Measurements from ENCODE around the gene FMNL1. TPM values are rescaled to one million over a fixed set of nuclear protein-coding genes. Genes with fewer than 3 reads are reported as not detected.

FMNL1 gene
- total RNA-seq, 1 donor from 2014 or later, result 351 TPM

DNA sequence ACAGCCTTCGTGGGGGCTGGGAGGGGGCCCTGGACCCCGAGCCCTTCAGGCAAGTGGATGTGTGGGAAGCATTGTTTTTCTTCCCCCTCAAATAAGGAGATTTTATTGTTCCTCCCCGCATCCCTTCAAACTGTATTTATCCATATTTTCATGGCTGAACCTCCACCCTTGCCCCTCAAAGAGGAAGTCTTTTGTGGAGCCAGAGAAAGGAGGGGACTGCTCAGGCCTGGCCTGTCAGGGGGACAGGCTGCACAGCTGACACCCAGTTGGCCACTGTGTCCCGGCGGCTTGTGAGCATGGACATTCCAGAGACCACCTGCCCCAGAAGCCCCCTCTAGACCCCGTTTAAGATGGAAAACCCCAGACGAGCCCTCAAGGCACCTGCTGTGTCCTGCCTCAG lies 44.1 kb upstream of the FMNL1 start:
- no peak for ATAC-seq (ENCODE audit: low read depth)
- ChIA-PET CTCF (no interaction called here), POLR2A (interaction anchor here (1.4 kb wide), 1 partner anchor 16 kb away, joined by 4 read pairs; the partner anchor contains the start of gene HEXIM2)
- Mint-ChIP-seq H3K27ac (no peak overlapping the region), H3K36me3 (ENCODE audit: low read depth) (no peaks in the 10 kb centered on the region), H3K4me1 (peaks cover 8% of the 10 kb centered on the region), H3K4me3 (no peak overlapping the region), H3K27me3 (no peaks in the 10 kb centered on the region), H3K9me3 (no peaks in the 10 kb centered on the region)
- DNase-seq, result no peak
- intact Hi-C loops (cut with micrococcal nuclease), result no loop called here
- TF ChIP-seq, protein P1, sequence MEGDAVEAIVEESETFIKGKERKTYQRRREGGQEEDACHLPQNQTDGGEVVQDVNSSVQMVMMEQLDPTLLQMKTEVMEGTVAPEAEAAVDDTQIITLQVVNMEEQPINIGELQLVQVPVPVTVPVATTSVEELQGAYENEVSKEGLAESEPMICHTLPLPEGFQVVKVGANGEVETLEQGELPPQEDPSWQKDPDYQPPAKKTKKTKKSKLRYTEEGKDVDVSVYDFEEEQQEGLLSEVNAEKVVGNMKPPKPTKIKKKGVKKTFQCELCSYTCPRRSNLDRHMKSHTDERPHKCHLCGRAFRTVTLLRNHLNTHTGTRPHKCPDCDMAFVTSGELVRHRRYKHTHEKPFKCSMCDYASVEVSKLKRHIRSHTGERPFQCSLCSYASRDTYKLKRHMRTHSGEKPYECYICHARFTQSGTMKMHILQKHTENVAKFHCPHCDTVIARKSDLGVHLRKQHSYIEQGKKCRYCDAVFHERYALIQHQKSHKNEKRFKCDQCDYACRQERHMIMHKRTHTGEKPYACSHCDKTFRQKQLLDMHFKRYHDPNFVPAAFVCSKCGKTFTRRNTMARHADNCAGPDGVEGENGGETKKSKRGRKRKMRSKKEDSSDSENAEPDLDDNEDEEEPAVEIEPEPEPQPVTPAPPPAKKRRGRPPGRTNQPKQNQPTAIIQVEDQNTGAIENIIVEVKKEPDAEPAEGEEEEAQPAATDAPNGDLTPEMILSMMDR (IDR thresholded peaks at IDR 0.05), result no peak

DNA sequence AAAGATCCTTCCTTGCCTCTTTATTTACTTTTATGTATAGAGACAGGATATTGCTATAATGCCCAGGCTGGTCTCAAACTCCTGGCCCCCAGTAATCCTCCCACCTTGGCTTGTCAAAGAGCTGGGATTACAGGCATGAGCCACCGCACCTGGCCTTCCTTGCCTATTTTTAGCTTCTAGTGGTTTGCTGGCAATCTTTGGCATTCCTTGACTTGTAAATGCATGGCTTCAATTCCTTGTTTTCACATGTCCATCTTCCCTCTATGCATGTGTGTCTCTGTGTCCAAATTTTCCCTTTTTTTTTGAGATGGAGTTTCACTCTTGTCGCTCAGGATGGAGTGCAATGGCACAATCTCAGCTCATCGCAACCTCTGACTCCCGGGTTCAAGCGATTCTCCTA lies 37.5 kb upstream of the FMNL1 start:
- no peak overlapping the region for H3K4me3 Mint-ChIP-seq
- H3K36me3 Mint-ChIP-seq (ENCODE audit: low read depth), result no peaks in the 10 kb centered on the region
- no peaks in the 10 kb centered on the region for H3K9me3 Mint-ChIP-seq
- H3K4me1 Mint-ChIP-seq, result no peaks in the 10 kb centered on the region
- ChIA-PET CTCF (interaction anchor here (0.6 to 1.2 kb wide), 2 partner anchors 13 to 33 kb away, joined by 3 to 7 read pairs; no protein-coding TSS in a partner anchor), POLR2A (no interaction called here)
- H3K27me3 Mint-ChIP-seq, result no peaks in the 10 kb centered on the region
- no peak overlapping the region for H3K27ac Mint-ChIP-seq
- intact Hi-C loops (cut with micrococcal nuclease), result no loop called here
- ATAC-seq (ENCODE audit: low read depth) (no peak), DNase-seq (no peak)
- TF ChIP-seq, protein P1 (IDR thresholded peaks at IDR 0.05), result no peak

DNA sequence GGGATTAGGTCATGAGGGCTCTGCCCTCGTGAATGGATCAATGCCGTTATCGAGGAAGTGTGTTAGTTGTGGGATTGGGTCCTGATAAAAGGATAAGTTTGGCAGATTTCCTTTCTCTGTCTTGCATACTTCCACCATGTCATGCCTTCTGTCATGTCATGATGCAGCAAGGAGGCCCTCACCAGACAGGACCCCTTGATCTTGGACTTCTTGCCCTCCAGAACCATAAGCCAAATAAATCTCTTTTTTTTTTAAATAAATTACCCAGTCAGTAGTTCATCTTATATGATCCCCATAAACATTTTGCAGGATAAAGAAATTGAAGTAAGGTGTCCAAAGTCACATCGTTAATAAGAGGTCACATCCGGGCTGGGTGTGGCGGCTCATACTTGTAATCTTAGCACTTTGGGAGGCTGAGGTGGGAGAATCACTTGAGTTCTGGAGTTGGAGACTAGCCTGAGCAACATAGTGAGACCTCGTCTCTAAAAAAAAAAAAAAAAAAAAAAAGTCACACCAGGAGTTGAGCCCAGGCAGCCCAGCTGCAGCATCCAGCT lies 34.8 kb upstream of the FMNL1 start:
- no peak overlapping the region for H3K27ac Mint-ChIP-seq
- no peak for DNase-seq
- ChIA-PET CTCF (no interaction called here), POLR2A (no interaction called here)
- no peaks in the 10 kb centered on the region for H3K9me3 Mint-ChIP-seq
- no peaks in the 10 kb centered on the region for H3K27me3 Mint-ChIP-seq
- intact Hi-C loops (cut with micrococcal nuclease), result no loop called here
- H3K4me3 Mint-ChIP-seq, result no peak overlapping the region
- H3K36me3 Mint-ChIP-seq (ENCODE audit: low read depth), result no peaks in the 10 kb centered on the region
- ATAC-seq (ENCODE audit: low read depth), result no peak
- H3K4me1 Mint-ChIP-seq, result no peaks in the 10 kb centered on the region
- TF ChIP-seq, protein P1 (IDR thresholded peaks at IDR 0.05), result no peak

- Mint-ChIP-seq H3K9me3 (no peaks in the 10 kb centered on the region), H3K27ac (no peak overlapping the region), H3K27me3 (no peaks in the 10 kb centered on the region), H3K36me3 (ENCODE audit: low read depth) (no peaks in the 10 kb centered on the region), H3K4me1 (no peaks in the 10 kb centered on the region), H3K4me3 (no peak overlapping the region)
- ChIA-PET POLR2A (no interaction called here), CTCF (interaction anchor here (1.5 to 1.7 kb wide), 2 partner anchors 9 to 54 kb away, joined by 4 to 7 read pairs; partner anchors contain the start of gene ACBD4)
- intact Hi-C loops (cut with micrococcal nuclease), result no loop called here
- DNase-seq (no peak), ATAC-seq (ENCODE audit: low read depth) (no peak)
- TF ChIP-seq, protein P1 (IDR thresholded peaks at IDR 0.05), result no peak
These were observed 32.7 kb upstream of the FMNL1 start for GRCh38 chr17:45189009-45189408.

GRCh38 chr17:45190503-45191255 lies 31.0 kb upstream of the FMNL1 start:
- DNase-seq (no peak), ATAC-seq (ENCODE audit: low read depth) (no peak)
- POLR2A ChIA-PET, result interaction anchor here (0.6 kb wide), 2 partner anchors 28 to 1406 kb away, joined by 3 read pairs; no protein-coding TSS in a partner anchor
- Mint-ChIP-seq H3K4me1 (no peaks in the 10 kb centered on the region), H3K36me3 (ENCODE audit: low read depth) (no peaks in the 10 kb centered on the region), H3K27me3 (no peaks in the 10 kb centered on the region), H3K9me3 (no peaks in the 10 kb centered on the region), H3K4me3 (no peak overlapping the region), H3K27ac (no peak overlapping the region)
- TF ChIP-seq, protein P1 (IDR thresholded peaks at IDR 0.05), result no peak
- CTCF ChIA-PET, result interaction anchor here (2.6 kb wide), 1 partner anchor 56 kb away, joined by 12 read pairs; the partner anchor contains the start of gene ACBD4
- intact Hi-C loops (cut with micrococcal nuclease), result no loop called here
